Esophagus muscularis mucosa (tissue), 3 donors: ENCODE results near the gene UGT1A5.

Experiments
- CTCF ChIP-seq, 3 experiments: fragments of 200-600 bp in 2 of 3; fragments of 450-650 bp in 1 of 3; sonication (generic) in 2 of 3; IDR thresholded peaks; one replicate each; pipeline ENCODE4 v1.5.1; 2017 to 2019; ENCODE audit warnings: antibody characterized with exemption in 3 of 3, mild to moderate bottlenecking in 2 of 3, moderate library complexity in 1 of 3
- POLR2AphosphoS5 ChIP-seq, 2 donors: sonication (generic); formaldehyde crosslinking; IDR thresholded peaks; one replicate each; pipeline ENCODE4 v1.6.1; 2017; ENCODE audit warnings: antibody characterized with exemption in 2 of 2

- no peak for TF ChIP-seq POLR2AphosphoS5 (IDR thresholded peaks at IDR 0.05)
- TF ChIP-seq CTCF (IDR thresholded peaks at IDR 0.05), result no peak
Measured at GRCh38 chr2:233728723-233729301, 16.1 kb downstream of the UGT1A5 start, which contains the start of gene UGT1A3.
